HUDEP-2 (cell line): ENCODE results near the gene GPR176.

ENCODE experiments used
- DNase-seq, 76 experiments: peaks; one replicate each; lab custom pipeline; 2025; ENCODE audit not compliant: unreplicated experiment in 76 of 76; lab: John Stamatoyannopoulos, UW

Gene GPR176, protein sequence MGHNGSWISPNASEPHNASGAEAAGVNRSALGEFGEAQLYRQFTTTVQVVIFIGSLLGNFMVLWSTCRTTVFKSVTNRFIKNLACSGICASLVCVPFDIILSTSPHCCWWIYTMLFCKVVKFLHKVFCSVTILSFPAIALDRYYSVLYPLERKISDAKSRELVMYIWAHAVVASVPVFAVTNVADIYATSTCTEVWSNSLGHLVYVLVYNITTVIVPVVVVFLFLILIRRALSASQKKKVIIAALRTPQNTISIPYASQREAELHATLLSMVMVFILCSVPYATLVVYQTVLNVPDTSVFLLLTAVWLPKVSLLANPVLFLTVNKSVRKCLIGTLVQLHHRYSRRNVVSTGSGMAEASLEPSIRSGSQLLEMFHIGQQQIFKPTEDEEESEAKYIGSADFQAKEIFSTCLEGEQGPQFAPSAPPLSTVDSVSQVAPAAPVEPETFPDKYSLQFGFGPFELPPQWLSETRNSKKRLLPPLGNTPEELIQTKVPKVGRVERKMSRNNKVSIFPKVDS

DNA sequence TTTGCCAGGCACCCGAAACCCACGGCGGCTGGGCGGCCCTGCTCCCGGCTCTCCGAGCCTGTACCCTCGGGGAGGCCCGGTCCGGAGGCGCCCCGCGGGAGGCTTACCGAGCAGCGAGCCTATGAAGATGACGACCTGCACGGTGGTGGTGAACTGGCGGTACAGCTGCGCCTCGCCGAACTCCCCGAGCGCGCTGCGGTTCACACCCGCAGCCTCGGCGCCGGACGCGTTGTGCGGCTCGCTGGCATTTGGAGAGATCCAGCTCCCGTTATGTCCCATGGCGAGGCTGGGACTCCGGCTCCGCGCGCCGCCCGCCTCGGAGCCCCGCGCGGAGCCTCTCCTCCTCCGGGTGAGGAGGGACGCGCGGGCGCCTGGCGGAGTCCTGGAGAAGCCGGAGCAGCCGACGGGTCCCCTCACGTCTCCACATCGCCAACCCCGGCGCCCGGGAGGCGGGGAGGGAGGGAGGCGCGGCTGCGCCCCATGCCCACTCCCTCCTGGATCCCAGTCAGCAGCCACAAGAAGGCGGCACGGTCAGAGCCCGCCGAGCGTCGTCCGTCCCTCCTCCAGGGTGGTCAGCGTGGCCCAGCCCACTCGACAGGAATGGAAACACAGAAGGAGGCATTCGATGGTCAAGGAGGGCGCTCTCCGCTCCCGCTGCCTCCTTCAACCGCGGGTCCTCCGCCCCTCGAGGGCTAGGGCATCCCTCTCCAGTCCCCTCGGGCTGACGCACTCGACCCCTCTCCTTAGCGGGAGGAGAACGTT is at the start of gene GPR176:
Gene GPR176, minus strand, starts transcription at position 519 of the 762 bp plus-strand sequence. Its CDS starts 240 bp downstream, at position 279.
- DNase-seq, result peak in 44 of 76 experiments; percentile 5 to 54 (median 34)

DNA sequence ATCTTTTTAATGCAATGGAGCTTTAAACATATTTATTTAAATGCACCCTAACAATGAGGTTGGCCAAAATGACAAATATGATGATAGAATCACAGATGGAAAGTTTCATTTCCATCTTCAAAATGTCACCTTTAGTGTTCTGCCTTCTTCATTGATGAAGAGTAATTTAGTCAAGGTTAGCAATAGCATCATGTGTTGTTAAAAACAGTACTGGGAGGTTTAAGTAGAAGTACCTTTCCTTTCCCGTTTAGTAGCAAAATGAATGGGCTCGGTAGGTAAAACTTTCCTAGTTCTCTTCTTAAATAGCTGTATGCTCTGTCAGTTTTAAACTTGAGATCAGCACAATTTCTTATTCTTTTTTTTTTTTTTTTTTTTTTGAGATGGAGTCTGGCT is 48.9 kb upstream of the GPR176 start:
- no peak for DNase-seq

DNA sequence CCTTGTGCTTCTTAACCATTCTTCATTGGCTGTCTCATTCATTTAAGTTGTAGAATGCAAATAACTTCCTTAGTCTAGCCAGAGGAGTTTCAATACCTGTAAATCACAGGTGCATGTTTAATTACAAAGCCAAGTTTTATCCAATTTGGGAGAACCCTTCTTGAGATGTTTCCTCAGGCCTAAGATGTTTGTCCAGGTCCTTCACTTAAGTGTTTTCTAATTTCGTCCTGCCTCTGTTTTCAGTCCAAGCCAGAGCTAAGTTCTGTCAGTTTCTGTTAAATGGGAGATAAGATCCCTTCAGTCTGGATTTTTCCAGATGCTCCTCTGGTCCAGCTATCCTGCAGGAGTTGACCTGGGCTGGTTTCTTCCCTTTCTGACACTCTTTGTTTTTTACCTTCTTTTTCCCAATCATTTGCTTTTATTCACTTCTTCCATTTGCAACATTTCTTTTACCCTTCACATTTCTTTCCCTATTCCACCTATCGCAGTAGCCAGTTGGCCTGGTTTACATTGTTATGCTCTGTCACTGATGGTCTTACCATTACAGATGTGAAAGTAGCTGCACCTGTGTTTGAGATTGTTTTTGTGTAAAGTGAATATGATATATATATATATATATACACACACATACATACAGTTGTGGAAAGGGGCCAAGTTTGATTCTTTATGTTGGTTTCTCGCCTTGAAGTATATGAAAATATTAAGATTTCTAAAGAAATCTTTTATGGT is 48.4 kb upstream of the GPR176 start:
- DNase-seq, result no peak

DNA sequence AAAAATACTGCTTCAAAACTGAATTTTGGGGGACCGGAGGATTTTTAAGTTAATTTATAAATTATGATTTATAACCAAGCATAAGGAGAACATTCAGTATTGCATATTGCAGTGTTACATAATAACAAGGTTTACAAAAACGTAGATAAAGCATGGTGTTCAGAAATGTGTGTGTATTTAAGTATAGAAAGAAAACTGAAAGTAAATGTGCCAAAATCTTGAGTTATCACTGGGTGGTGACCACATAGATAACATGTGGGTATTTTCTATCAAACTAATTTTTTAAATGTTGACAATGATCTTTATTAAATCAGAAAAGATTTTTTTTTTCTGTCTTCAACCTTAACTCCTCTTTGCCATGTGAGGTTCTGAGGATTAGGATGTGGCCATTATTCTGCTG is 46.5 kb upstream of the GPR176 start:
- DNase-seq, result no peak

DNA sequence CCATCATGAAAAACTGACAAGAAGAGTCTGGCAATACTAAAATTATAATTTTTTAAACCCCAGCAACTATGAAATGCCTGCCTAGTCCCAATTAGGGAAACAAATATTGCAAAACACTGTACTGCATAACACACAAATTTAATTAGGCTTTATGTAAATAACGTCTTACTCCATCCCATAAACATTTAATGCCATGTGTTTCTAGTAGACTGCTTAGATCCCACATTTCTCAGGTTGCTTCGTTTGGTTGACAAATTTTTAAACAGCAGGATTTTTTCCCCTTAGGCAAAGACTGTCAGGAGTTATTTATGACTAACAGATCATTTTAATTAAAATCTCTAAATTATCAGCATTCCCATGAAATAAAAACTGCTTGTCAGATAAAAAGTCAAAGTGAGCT is 43.7 kb upstream of the GPR176 start:
- DNase-seq, result no peak

DNA sequence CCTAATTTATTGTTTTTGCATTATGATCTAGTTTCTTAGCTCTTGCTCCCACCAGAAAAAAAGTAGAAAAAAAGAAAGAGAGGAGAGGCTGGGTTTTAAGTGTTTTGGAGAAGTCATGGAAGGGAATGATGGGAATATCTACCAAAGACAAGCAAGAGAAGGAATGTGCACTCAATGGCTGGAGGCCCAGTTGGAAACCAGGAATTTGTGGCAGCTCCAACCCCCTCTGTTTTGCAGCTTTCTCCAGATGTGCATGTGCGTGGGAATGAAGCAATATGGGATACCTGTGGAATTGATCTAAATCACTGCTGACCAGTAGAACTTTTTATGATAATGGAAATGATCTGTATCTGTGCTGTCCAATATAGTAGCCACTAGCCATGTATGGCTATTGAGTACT is 41.0 kb upstream of the GPR176 start:
- no peak for DNase-seq

DNA sequence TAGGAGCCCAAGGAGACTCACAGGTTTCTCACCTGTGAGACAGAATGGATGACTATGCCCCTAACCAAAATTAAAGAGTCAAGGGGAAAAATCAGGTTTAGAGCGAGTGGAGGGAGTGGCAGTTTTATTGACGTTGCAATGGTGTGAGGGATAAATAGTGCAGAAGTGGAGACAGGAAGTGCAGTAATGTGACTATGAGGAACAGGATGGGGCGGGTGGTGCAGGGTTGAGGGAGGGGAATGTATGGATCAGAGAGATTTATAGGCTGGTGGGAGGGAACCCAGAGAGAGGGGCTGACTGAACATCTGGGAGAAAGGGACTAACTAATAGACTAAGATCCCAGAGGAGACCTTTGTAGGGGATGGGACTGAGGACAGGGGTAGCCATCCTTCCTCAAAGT is 40.3 kb upstream of the GPR176 start:
- no peak for DNase-seq

DNA sequence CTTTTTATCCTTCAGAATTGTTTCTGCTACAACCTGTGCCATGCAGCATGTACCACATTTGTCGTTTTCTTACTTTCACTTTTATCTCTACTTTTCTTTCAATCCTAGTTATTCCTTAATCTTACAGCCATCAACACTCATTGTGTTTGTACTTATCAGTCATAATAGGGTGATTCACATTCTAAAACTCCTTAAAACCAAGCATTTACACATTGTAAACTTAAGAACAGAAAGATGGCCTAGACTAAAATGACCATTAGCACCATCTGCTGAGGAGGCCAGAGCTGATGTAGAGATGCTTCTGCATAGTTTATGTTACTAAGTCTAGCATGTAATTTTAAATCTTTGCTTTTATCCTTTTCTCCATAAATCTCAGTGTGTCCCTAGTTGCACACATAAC is 39.3 kb upstream of the GPR176 start:
- no peak for DNase-seq

DNA sequence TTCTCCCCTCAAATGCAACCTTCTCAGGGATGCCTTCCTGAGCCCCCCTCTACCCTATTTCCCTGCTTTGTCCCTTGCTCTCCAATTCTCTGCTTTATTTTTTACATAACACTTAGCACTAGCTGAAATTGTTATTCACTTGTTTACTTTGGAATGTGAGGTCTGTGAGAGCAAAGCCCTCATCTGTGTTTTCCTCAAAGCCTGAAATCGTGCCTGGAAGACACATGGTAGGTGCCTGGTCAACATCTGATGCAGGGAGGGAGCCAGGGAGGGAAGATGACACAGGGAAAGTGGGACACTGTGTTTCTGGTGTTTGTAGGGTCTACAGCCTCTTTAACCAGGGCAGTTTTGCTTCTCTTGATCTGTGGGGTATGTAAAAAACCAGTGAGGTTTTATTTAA is 37.4 kb upstream of the GPR176 start:
- no peak for DNase-seq

DNA sequence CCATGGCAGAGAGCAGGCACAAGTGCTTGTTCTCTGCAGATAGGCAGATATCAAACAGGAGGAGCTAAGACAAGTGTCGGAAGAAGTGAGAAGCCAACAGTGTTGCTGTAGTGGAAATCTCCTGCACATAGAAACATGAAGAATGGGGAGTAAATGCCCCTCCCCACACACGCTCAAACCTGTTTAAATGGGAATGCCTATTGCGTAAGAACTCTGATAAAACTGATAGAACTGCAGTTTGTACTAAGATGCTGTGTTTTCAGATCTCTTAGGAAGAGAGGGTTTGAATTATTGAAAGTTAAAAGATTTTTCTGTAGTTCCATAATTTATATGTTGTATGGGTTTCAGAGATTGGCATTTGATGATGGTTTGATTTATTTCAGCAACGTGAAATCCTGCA is 33.5 kb upstream of the GPR176 start:
- no peak for DNase-seq

DNA sequence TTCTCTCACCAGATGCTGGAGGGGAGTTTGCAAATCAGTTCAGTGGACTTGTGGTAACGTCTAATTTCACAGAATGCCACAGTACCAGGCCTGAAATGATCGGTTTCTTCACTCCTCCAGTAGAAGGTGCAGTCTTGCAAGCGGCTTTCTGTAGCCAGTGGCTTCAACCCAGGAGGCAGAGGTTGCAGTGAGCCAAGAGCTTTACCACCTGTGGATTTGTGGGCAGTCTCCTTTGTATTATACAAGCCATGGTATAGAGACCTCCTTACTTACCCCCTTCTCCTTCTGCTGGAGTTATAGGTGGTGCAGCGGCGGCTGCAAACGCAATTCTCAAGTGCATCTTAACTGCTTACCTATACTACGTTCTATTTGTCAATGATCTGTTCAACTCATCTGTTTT is 31.5 kb upstream of the GPR176 start:
- DNase-seq, result no peak

DNA sequence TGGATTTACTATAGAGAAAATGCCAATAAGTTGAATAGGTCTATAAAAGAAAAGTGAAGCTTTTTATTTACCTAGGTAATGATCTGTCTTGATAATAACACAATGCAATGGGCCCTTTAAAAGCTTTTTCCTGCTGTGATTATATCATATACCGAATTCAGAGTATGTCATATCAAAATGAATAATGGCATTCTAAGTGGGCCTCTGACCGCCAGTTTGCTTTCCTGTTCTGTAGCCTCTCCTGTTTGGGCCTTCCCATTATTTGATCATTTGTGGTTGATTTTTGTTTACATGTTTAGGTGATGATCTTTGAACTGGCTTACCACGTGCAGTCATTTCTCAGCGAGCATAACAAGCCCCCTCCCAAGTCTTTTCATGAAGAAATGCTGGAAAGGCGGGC is 28.8 kb upstream of the GPR176 start:
- no peak for DNase-seq

DNA sequence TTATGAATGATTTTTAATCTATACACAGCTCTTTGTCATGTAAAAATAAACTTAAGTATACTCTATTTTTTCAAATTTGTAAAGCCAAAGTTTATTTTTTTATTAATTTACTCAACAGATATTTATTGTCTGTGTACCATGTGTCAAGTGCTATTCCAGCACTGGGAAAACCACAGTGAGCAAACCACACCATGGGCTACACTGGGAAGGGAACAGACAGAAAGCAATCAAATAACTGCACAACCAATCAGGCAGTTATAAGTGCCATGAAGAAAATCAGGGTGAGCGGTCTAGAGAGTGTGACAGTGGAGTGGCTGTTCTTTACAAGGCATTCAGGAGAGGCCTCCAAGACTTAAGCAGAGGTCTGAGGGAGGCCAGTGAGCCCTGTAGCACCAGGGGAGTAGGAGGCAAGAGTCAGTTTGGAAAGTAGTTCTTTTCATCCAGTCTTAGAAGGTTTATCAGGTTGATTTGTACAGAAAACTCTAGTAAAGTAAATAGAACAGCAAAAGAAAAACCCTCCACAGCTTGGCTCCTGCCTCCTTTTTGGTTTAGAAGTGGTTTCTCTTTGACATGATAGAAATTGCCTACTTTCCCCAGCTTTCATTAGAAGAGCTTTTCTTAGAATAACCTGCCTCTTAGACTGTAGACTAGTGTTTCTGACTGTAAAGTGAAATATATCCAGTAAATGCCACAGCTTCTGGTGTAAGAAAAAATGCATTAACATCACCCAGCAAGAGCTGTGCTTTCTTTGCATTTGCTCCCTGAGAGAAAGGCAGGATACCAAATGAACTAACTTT is 27.5 kb upstream of the GPR176 start:
- no peak for DNase-seq

DNA sequence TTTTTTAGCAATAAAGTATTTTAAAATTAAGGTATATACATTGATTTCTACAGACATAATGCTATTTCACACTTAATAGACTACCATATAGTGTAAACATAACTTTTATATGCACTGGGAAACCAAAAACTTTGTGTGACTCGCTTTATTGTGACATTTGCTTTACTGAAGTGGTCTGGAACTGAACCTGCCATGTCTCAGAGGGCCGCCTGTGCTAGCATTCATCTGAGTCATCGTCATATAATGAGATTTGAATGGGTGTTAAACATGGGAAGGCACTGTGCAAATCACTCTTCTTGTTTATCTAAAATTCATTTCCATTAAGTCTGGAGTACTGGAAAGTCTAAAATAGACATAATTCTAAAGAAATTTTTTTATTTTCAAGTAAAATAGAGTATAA is 26.8 kb upstream of the GPR176 start:
- DNase-seq, result no peak

DNA sequence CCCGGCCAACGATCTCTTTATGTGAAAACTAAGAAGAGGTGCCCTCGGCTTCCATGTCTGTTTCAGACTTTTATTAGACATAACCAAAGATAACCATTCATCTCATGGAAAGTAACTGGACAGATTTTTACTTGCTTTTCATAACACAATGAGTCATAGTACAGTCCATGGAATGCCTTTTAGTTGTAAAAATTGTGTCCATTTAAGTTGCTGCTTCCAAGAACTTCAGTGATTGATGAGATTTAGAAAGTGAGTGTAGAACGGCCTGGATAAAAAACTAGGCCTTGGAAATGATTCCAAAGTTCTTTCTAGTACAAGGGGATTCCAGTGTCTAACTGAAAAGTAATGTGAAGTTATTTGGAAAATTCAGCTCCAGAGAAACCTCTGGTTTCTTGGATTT is 24.7 kb upstream of the GPR176 start:
- no peak for DNase-seq

DNA sequence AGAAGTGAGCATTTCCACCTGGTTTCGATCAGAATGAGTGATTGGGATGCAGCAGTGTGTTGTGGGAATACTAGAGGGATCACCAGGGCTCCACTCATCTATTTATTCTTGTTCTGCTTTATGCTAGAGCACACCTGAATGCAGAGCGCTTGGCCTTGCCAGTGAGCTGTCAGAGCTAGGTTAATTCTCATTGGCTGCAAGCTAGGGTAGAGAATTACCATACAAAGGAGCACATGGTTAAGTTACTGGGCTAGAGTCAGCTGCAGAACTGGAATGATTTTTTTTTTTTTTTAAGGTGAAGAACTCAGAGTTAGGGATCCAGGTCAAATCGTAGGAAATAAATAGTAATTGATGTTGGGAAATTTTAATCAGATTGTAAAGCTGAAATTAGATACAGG is 22.7 kb upstream of the GPR176 start:
- no peak for DNase-seq

DNA sequence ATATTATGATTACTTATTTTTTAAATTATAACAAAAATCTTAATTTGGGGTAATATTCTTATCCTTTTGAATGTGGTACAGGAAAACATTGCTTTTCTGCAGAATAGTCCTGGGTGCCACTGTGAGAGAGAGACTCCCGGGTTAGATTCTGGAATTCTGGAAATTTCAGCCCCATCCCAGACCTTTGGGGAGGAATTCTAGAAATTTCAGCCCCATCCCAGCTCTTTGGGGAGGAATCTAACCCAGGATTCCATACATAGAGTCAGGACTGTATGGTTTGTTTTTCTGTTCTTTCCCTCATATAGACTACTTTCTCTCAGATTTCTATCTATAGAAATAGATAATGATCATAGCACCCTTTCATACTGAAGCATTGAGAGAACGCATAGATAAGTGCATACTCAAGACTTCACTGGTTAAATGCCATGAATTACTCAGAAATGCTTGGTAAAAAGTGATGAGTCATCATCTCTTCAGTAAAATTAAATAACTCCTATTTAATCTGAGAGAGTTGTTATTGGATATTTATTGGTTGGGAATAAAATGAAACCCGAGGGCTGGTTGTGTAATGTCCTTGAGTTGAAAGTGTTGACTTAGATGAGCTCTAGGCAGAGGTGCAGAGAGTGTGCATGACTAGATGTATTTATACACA is 22.2 kb upstream of the GPR176 start:
- no peak for DNase-seq

DNA sequence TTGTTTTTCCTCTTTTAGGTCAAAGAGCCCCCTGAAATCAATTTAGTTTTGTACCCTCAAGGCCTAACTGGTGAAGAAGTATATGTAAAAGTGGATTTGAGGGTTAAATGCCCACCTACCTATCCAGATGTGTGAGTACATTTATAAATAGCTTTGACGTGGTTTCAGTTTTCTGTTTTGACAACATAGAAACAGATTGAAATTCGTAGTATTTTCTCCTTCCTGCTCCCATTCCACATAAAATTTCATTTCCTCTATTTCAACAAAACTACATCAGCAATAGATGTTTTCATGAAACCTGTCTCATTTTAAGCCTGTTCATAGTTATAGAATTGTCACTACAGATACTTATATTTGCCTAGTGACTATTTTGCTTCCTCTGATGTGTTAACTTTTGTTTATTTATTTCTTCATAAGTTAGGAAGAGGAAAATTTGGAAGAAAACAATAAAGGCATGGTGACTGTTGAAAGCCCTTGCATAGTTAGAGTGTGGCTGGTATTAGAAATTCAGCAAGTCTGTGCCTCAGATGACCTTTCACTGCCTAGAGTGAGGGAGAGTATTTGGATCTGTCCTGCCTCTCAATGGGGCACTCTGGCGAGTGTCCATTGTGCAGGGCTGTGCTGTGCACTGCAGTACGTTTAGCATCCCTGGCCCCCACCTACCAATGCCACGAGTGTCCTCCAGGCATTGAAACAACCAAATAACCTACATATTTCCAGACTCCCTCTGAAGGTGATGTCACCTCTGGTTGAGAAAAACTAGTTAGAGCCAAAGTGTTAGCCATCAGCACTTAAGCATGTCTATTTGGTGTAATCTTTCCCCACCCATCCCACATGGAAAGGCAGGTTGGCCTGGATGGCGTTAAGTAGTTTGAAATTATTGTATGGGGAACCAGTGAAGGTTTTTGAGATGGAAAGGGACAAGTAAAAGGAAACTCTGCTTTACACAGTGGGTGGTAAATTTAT is 19.7 kb upstream of the GPR176 start:
- DNase-seq, result no peak

DNA sequence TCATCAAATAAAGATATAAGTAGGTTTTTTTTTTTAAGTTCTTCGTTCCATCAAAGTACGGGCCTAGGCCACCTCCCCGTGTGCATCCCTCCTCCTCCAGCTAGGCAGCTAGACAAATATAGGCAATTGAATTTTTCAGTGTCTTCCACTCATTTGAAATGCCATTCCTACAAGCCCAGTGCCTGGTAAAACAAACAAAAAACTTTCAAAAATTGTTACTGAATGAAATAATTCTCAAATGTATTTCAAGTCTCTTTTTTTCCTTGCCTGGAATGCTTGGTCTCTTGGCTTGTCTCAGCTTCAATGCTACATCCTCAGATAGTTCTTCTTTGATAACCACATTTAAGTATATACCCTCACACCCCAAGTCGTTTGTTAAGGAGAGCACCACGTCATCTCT is 17.6 kb upstream of the GPR176 start:
- DNase-seq, result no peak
